Mononuclear cell (primary cell): ENCODE measurements around the gene SLC4A11. TPM values are rescaled to one million over a fixed set of nuclear protein-coding genes. Genes with fewer than 3 reads are reported as not detected.
"Not testable (repeated sequence)": the region's sequence is repeated elsewhere in the genome, so short reads cannot be mapped to it uniquely, and the experiment has no call there.

Source experiments
- H3K27me3 ChIP-seq: 2 replicates; pipeline ENCODE4 v1.6.0; 2011; ENCODE audit warnings: low read length, control low read depth; ENCODE audit not compliant: insufficient read depth
- H3K4me1 ChIP-seq: 2 replicates; pipeline ENCODE4 v1.5.1; 2011; ENCODE audit warnings: mild to moderate bottlenecking, low read length, control low read depth; ENCODE audit not compliant: insufficient read depth
- H3K4me3 ChIP-seq: 2 replicates; pipeline ENCODE4 v1.5.1; 2011; ENCODE audit warnings: mild to moderate bottlenecking, low read length, moderate library complexity
- H3K9me3 ChIP-seq: 2 replicates; pipeline ENCODE4 v1.5.1; 2011; ENCODE audit warnings: low read depth, mild to moderate bottlenecking, control low read depth, low read length
- total RNA-seq: library from RNA; depleted of rRNA; stranded (reverse); fragments of >200 nt; gene quantifications from one replicate; pipeline ENCODE4 v1.2.3, GENCODE V29; 2012

The SLC4A11 gene
- total RNA-seq, 1 donor, result 0.21 TPM

- Histone ChIP-seq H3K4me1 (no peaks in the 10 kb centered on the region), H3K27me3 (no peaks in the 10 kb centered on the region), H3K4me3 (no peak overlapping the region), H3K9me3 (no peaks in the 10 kb centered on the region)
Observed at GRCh38 chr20:3188823-3189413, 50.1 kb downstream of the SLC4A11 start.

- H3K4me1 ChIP-seq, H3K9me3 ChIP-seq, H3K27me3 ChIP-seq, H3K4me3 ChIP-seq: not testable (repeated sequence)
Observed at GRCh38 chr20:3187861-3188260, 51.1 kb downstream of the SLC4A11 start.

- no peaks in the 10 kb centered on the region for H3K4me1 ChIP-seq
- H3K4me3 ChIP-seq, result no peak overlapping the region
- H3K9me3 ChIP-seq, result no peaks in the 10 kb centered on the region
- H3K27me3 ChIP-seq, result no peaks in the 10 kb centered on the region
Observed at GRCh38 chr20:3183896-3184612, 54.9 kb downstream of the SLC4A11 start.

GRCh38 chr20:3182429-3182828 lies 56.6 kb downstream of the SLC4A11 start:
- not testable (repeated sequence) for H3K4me1 ChIP-seq, H3K9me3 ChIP-seq, H3K27me3 ChIP-seq, H3K4me3 ChIP-seq

GRCh38 chr20:3181270-3181669 lies 57.7 kb downstream of the SLC4A11 start:
- no peaks in the 10 kb centered on the region for H3K27me3 ChIP-seq
- no peaks in the 10 kb centered on the region for H3K9me3 ChIP-seq
- H3K4me1 ChIP-seq, result no peaks in the 10 kb centered on the region
- no peak overlapping the region for H3K4me3 ChIP-seq

- Histone ChIP-seq H3K4me1 (no peaks in the 10 kb centered on the region), H3K9me3 (no peaks in the 10 kb centered on the region), H3K4me3 (no peak overlapping the region), H3K27me3 (peaks cover 4% of the 10 kb centered on the region)
Observed at GRCh38 chr20:3180319-3180718, 58.7 kb downstream of the SLC4A11 start.

GRCh38 chr20:3177746-3178485 lies 61.1 kb downstream of the SLC4A11 start:
- Histone ChIP-seq H3K9me3 (no peaks in the 10 kb centered on the region), H3K4me3 (no peak overlapping the region), H3K27me3 (peaks cover 22% of the 10 kb centered on the region), H3K4me1 (peaks cover 13% of the 10 kb centered on the region)

Other genes starting within 250 kb of the SLC4A11 start
- 0.52 TPM for gene GNRH2, start 195.6 kb downstream of the SLC4A11 start, total RNA-seq
- gene MRPS26, start 193.1 kb downstream of the SLC4A11 start, total RNA-seq, result 11.0 TPM
- not detected for gene OXT, start 167.6 kb downstream of the SLC4A11 start, total RNA-seq
- not detected for gene AVP, start 154.5 kb downstream of the SLC4A11 start, total RNA-seq
- gene FASTKD5, start 79.3 kb downstream of the SLC4A11 start, total RNA-seq, result 59.0 TPM
- gene UBOX5, start 79.3 kb downstream of the SLC4A11 start, total RNA-seq, result 7.8 TPM
- gene LZTS3, start 65.6 kb downstream of the SLC4A11 start, total RNA-seq, result 17.6 TPM
- gene DDRGK1, start 34.5 kb downstream of the SLC4A11 start, total RNA-seq, result 22.1 TPM
- gene ITPA, start 29.7 kb downstream of the SLC4A11 start, total RNA-seq, result 10.8 TPM
- gene DNAAF9, start 168.5 kb upstream of the SLC4A11 start, total RNA-seq, result 4.6 TPM
- 11.6 TPM for gene ATRN, start 231.8 kb upstream of the SLC4A11 start, total RNA-seq